ENCODE data around the gene RAB37.
A peak's percentile ranks its signal among the peaks of the same experiment; 100 is the strongest.

RAB37 gene

GRCh38 chr17:74723891-74724290 lies 13.2 kb upstream of the RAB37 start:
- DNase-seq = no peak
- in situ Hi-C loops (cut with HindIII; ENCODE audit: low pct_ligation_motif_present, low pct_unique_long_range_greater_than_20kb, low sequenced_read_pairs) = no loop called here

GRCh38 chr17:74725111-74725510 lies 11.9 kb upstream of the RAB37 start:
- in situ Hi-C loops (cut with HindIII; ENCODE audit: low pct_ligation_motif_present, low pct_unique_long_range_greater_than_20kb, low sequenced_read_pairs) = no loop called here
- DNase-seq = no peak

GRCh38 chr17:74728033-74728701 lies 8.9 kb upstream of the RAB37 start:
- in situ Hi-C loops (cut with HindIII; ENCODE audit: low pct_ligation_motif_present, low pct_unique_long_range_greater_than_20kb, low sequenced_read_pairs) = no loop called here
- no peak for DNase-seq

- no peak for DNase-seq
- in situ Hi-C loops (cut with HindIII; ENCODE audit: low pct_ligation_motif_present, low pct_unique_long_range_greater_than_20kb, low sequenced_read_pairs) = no loop called here
These were observed 8.4 kb upstream of the RAB37 start for GRCh38 chr17:74728702-74729075.

- DNase-seq = no peak
- in situ Hi-C loops (cut with HindIII; ENCODE audit: low pct_ligation_motif_present, low pct_unique_long_range_greater_than_20kb, low sequenced_read_pairs) = no loop called here
These were observed 7.7 kb upstream of the RAB37 start for GRCh38 chr17:74729368-74729767.

GRCh38 chr17:74729866-74730265 lies 7.2 kb upstream of the RAB37 start:
- DNase-seq = no peak
- in situ Hi-C loops (cut with HindIII; ENCODE audit: low pct_ligation_motif_present, low pct_unique_long_range_greater_than_20kb, low sequenced_read_pairs) = no loop called here

- in situ Hi-C loops (cut with HindIII; ENCODE audit: low pct_ligation_motif_present, low pct_unique_long_range_greater_than_20kb, low sequenced_read_pairs) = no loop called here
- DNase-seq = no peak
These were observed 6.3 kb upstream of the RAB37 start for GRCh38 chr17:74730491-74731346.

GRCh38 chr17:74731347-74731605 lies 5.8 kb upstream of the RAB37 start:
- no peak for DNase-seq
- in situ Hi-C loops (cut with HindIII; ENCODE audit: low pct_ligation_motif_present, low pct_unique_long_range_greater_than_20kb, low sequenced_read_pairs) = no loop called here

GRCh38 chr17:74732042-74732867 lies 4.8 kb upstream of the RAB37 start:
- in situ Hi-C loops (cut with HindIII; ENCODE audit: low pct_ligation_motif_present, low pct_unique_long_range_greater_than_20kb, low sequenced_read_pairs) = no loop called here
- no peak for DNase-seq

- no peak for DNase-seq
- in situ Hi-C loops (cut with HindIII; ENCODE audit: low pct_ligation_motif_present, low pct_unique_long_range_greater_than_20kb, low sequenced_read_pairs) = no loop called here
These were observed 3.5 kb upstream of the RAB37 start for GRCh38 chr17:74733365-74734122.

- DNase-seq = no peak
- in situ Hi-C loops (cut with HindIII; ENCODE audit: low pct_ligation_motif_present, low pct_unique_long_range_greater_than_20kb, low sequenced_read_pairs) = no loop called here
These were observed 2.8 kb upstream of the RAB37 start for GRCh38 chr17:74734256-74734655.

- DNase-seq = peak; percentile 46
- in situ Hi-C loops (cut with HindIII; ENCODE audit: low pct_ligation_motif_present, low pct_unique_long_range_greater_than_20kb, low sequenced_read_pairs) = no loop called here
These were observed 419 bp downstream of the RAB37 start for GRCh38 chr17:74737299-74738050.

GRCh38 chr17:74738051-74738996 lies 1.3 kb downstream of the RAB37 start:
- in situ Hi-C loops (cut with HindIII; ENCODE audit: low pct_ligation_motif_present, low pct_unique_long_range_greater_than_20kb, low sequenced_read_pairs) = no loop called here
- no peak for DNase-seq

GRCh38 chr17:74739227-74739831 lies 2.3 kb downstream of the RAB37 start:
- DNase-seq = no peak
- in situ Hi-C loops (cut with HindIII; ENCODE audit: low pct_ligation_motif_present, low pct_unique_long_range_greater_than_20kb, low sequenced_read_pairs) = no loop called here

GRCh38 chr17:74740173-74740572 lies 3.1 kb downstream of the RAB37 start:
- in situ Hi-C loops (cut with HindIII; ENCODE audit: low pct_ligation_motif_present, low pct_unique_long_range_greater_than_20kb, low sequenced_read_pairs) = no loop called here
- DNase-seq = no peak

GRCh38 chr17:74740641-74741387 lies 3.8 kb downstream of the RAB37 start:
- in situ Hi-C loops (cut with HindIII; ENCODE audit: low pct_ligation_motif_present, low pct_unique_long_range_greater_than_20kb, low sequenced_read_pairs) = no loop called here
- DNase-seq = no peak
